H1 (cell line): ENCODE results near the gene HDAC11.
"Not testable (repeated sequence)": the region's sequence is repeated elsewhere in the genome, so short reads cannot be mapped to it uniquely, and the experiment has no call there.

Experiments used
- BRCA1 ChIP-seq: IDR thresholded peaks from 2 replicates; pipeline ENCODE4 v1.6.1; 2012; ENCODE audit warnings: low read depth, low read length, improper control_type of control experiment
- CBX8 ChIP-seq: fragments of 300-800, 300-1000 bp; sonication (generic); IDR thresholded peaks from 2 replicates; pipeline ENCODE4 v1.7.1; 2016; ENCODE audit warnings: low read depth, low read length, borderline replicate concordance
- CEBPB ChIP-seq: IDR thresholded peaks from 2 replicates; pipeline ENCODE4 v1.6.1; 2012; ENCODE audit warnings: low read depth, low read length
- EZH2 ChIP-seq: fragments of 200-600 bp; sonication (generic); IDR thresholded peaks from 2 replicates; pipeline ENCODE4 v1.7.1; 2012; ENCODE audit warnings: low read depth, mild to moderate bottlenecking, moderate library complexity, low read length, inconsistent platforms; ENCODE audit not compliant: severe bottlenecking
- KDM5A ChIP-seq: fragments of 200-600 bp; IDR thresholded peaks from 2 replicates; pipeline ENCODE4 v1.7.1; 2012; ENCODE audit warnings: mild to moderate bottlenecking, low read length, inconsistent platforms, mixed read lengths
- POLR2A ChIP-seq, 2 experiments: IDR thresholded peaks; 1 replicate in 1 of 2; 2 replicates in 1 of 2; pipeline ENCODE4 v1.6.1; 2011; ENCODE audit warnings: low read depth in 2 of 2, low read length in 2 of 2, mild to moderate bottlenecking in 2 of 2; ENCODE audit errors: control extremely low read depth in 1 of 2
- RAD21 ChIP-seq, 2 experiments: IDR thresholded peaks in 1 of 2; conservative IDR thresholded peaks in 1 of 2; 2 replicates each; pipeline ENCODE4 v1.6.1; 2011; ENCODE audit warnings: low read depth in 2 of 2, low read length in 2 of 2, improper control_type of control experiment in 1 of 2, inconsistent platforms in 1 of 2, mild to moderate bottlenecking in 1 of 2, moderate library complexity in 1 of 2
- RFX5 ChIP-seq: IDR thresholded peaks from 2 replicates; pipeline ENCODE4 v1.6.1; 2011; ENCODE audit warnings: low read depth, low read length, improper control_type of control experiment, borderline replicate concordance
- SIN3A ChIP-seq, 2 experiments: IDR thresholded peaks in 1 of 2; conservative IDR thresholded peaks in 1 of 2; 2 replicates each; pipeline ENCODE4 v1.6.1; 2011 to 2012; ENCODE audit warnings: low read length in 2 of 2, improper control_type of control experiment in 1 of 2, low read depth in 1 of 2, mild to moderate bottlenecking in 1 of 2
- TBP ChIP-seq: IDR thresholded peaks from 2 replicates; pipeline ENCODE4 v1.6.1; 2011; ENCODE audit warnings: low read depth, low read length, improper control_type of control experiment
- TF ChIP-seq, protein P1 (sequence below), 3 experiments: IDR thresholded peaks; 1 replicate in 2 of 3; 2 replicates in 1 of 3; pipeline versions ENCODE4 v1.5.1 to v1.6.1; 2011; ENCODE audit warnings: low read length in 3 of 3, mild to moderate bottlenecking in 3 of 3, inconsistent platforms in 2 of 3, low read depth in 1 of 3, moderate library complexity in 1 of 3; ENCODE audit not compliant: insufficient read depth in 1 of 3; ENCODE audit errors: control extremely low read depth in 1 of 3

DNA sequence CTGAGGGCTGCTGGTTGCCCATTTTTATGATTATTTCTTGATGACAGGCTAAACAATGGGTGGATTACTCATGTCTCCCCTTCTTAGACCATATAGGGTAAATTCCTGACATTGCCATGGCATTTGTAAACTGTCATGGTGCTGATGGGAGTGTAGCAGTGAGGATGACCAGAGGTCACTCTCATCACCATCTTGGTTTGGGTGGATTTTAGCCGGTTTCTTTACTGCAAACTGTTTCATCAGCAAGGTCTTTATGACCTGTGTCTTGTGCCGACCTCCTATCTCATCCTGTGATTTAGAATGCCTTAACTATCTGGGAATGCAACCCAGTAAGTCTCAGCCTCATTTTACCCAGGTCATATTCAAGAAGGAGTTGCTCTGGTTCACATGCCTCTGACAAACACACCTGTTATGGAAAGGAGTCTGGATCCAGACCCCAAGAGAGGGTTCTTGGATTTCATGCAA lies 49.7 kb upstream of the HDAC11 start:
- TF ChIP-seq, protein P1, sequence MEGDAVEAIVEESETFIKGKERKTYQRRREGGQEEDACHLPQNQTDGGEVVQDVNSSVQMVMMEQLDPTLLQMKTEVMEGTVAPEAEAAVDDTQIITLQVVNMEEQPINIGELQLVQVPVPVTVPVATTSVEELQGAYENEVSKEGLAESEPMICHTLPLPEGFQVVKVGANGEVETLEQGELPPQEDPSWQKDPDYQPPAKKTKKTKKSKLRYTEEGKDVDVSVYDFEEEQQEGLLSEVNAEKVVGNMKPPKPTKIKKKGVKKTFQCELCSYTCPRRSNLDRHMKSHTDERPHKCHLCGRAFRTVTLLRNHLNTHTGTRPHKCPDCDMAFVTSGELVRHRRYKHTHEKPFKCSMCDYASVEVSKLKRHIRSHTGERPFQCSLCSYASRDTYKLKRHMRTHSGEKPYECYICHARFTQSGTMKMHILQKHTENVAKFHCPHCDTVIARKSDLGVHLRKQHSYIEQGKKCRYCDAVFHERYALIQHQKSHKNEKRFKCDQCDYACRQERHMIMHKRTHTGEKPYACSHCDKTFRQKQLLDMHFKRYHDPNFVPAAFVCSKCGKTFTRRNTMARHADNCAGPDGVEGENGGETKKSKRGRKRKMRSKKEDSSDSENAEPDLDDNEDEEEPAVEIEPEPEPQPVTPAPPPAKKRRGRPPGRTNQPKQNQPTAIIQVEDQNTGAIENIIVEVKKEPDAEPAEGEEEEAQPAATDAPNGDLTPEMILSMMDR (IDR thresholded peaks at IDR 0.05; ENCODE audit: control extremely low read depth in 1 of 3, insufficient read depth in 1 of 3, low read depth in 1 of 3, low read length in 3 of 3), result not testable (repeated sequence)
- not testable (repeated sequence) for TF ChIP-seq POLR2A (IDR thresholded peaks at IDR 0.05; ENCODE audit: control extremely low read depth in 1 of 2, low read depth in 2 of 2, low read length in 2 of 2); SIN3A (conservative IDR thresholded peaks at IDR 0.05 in 1 of 2, IDR thresholded peaks at IDR 0.05 in 1 of 2; ENCODE audit: low read depth in 1 of 2, low read length in 2 of 2); BRCA1; KDM5A; EZH2; RAD21 (IDR thresholded peaks at IDR 0.05 in 1 of 2, conservative IDR thresholded peaks at IDR 0.05 in 1 of 2; ENCODE audit: low read depth in 2 of 2, low read length in 2 of 2); RFX5; CBX8; CEBPB; TBP
